HG03135 (cell line): ENCODE results near the gene FGFR3.

Experiments
- ATAC-seq: cut with Tn5 transposase; IDR thresholded peaks from one replicate; pipeline ENCODE4 v1.9.1; 2021; ENCODE audit warnings: mild to moderate bottlenecking, moderate library complexity; ENCODE audit not compliant: unreplicated experiment

Gene FGFR3

GRCh38 chr4:1801286-1801958, 8.3 kb downstream of the FGFR3 start:
- ATAC-seq, result no peak

- ATAC-seq, result no peak
These were observed 9.1 kb downstream of the FGFR3 start for GRCh38 chr4:1802151-1802715.

GRCh38 chr4:1802720-1803522, 9.8 kb downstream of the FGFR3 start:
- no peak for ATAC-seq

GRCh38 chr4:1803523-1804423, 10.7 kb downstream of the FGFR3 start:
- no peak for ATAC-seq

- ATAC-seq, result no peak
These were observed 11.8 kb downstream of the FGFR3 start for GRCh38 chr4:1804638-1805492.

GRCh38 chr4:1805493-1806222, 12.6 kb downstream of the FGFR3 start:
- ATAC-seq, result no peak

- no peak for ATAC-seq
These were observed 13.1 kb downstream of the FGFR3 start for GRCh38 chr4:1806223-1806564.

- no peak for ATAC-seq
These were observed 13.7 kb downstream of the FGFR3 start for GRCh38 chr4:1806596-1807331.

GRCh38 chr4:1807332-1807777, 14.3 kb downstream of the FGFR3 start:
- no peak for ATAC-seq

- ATAC-seq, result no peak
These were observed 15.3 kb downstream of the FGFR3 start for GRCh38 chr4:1808396-1808795.

GRCh38 chr4:1808851-1809753, 16.0 kb downstream of the FGFR3 start:
- no peak for ATAC-seq

GRCh38 chr4:1809754-1810502, 16.8 kb downstream of the FGFR3 start:
- no peak for ATAC-seq

- no peak for ATAC-seq
These were observed 17.7 kb downstream of the FGFR3 start for GRCh38 chr4:1810765-1811164.

GRCh38 chr4:1812720-1813119, 19.6 kb downstream of the FGFR3 start:
- no peak for ATAC-seq

GRCh38 chr4:1813231-1813630, 20.1 kb downstream of the FGFR3 start:
- no peak for ATAC-seq

- no peak for ATAC-seq
These were observed 20.8 kb downstream of the FGFR3 start for GRCh38 chr4:1813915-1814314.

- no peak for ATAC-seq
These were observed 21.4 kb downstream of the FGFR3 start for GRCh38 chr4:1814453-1814852.
